ENCODE results near the gene EHD2.
"Not testable (repeated sequence)": the region's sequence is repeated elsewhere in the genome, so short reads cannot be mapped to it uniquely, and the experiment has no call there.

EHD2 gene

GRCh38 chr19:47776568-47776967 lies 63.3 kb downstream of the EHD2 start:
- no peak for DNase-seq

GRCh38 chr19:47777245-47778048 lies 64.2 kb downstream of the EHD2 start:
- not testable (repeated sequence) for DNase-seq

GRCh38 chr19:47778049-47778953 lies 65.1 kb downstream of the EHD2 start, which contains the start of gene SELENOW:
TSS of gene SELENOW (plus strand) at chr19:47778703. CDS start at chr19:47778786, 83 bp downstream.
- DNase-seq = peak; percentile 94

GRCh38 chr19:47778954-47779351 lies 65.7 kb downstream of the EHD2 start:
- DNase-seq = no peak

GRCh38 chr19:47779524-47780214 lies 66.4 kb downstream of the EHD2 start:
- no peak for DNase-seq

GRCh38 chr19:47780215-47780551 lies 67.0 kb downstream of the EHD2 start:
- DNase-seq = no peak

- no peak for DNase-seq
These were observed 68.5 kb downstream of the EHD2 start for GRCh38 chr19:47781590-47782262.

GRCh38 chr19:47786566-47786965 lies 73.3 kb downstream of the EHD2 start:
- DNase-seq = no peak

- DNase-seq = not testable (repeated sequence)
These were observed 74.1 kb downstream of the EHD2 start for GRCh38 chr19:47787307-47787706.

GRCh38 chr19:47789811-47790210 lies 76.6 kb downstream of the EHD2 start:
- not testable (repeated sequence) for DNase-seq

GRCh38 chr19:47790398-47790814 lies 77.2 kb downstream of the EHD2 start:
- DNase-seq = peak; percentile 89

GRCh38 chr19:47792616-47793015 lies 79.4 kb downstream of the EHD2 start:
- no peak for DNase-seq

Measured in eye (tissue), 1 donor.